Smooth muscle cell (in vitro differentiated cells): ENCODE data around the gene NDC1. TPM values are rescaled to one million over a fixed set of nuclear protein-coding genes. Genes with fewer than 3 reads are reported as not detected.

Experiments used
- DNase-seq: peaks from one replicate; lab custom pipeline; 2025; ENCODE audit not compliant: unreplicated experiment; lab: John Stamatoyannopoulos, UW
- H2AFZ ChIP-seq: fragments of 200-600 bp; sonication (generic); 2 replicates; pipeline ENCODE4 v1.6.0; 2016; ENCODE audit warnings: antibody characterized with exemption, low read depth, mild to moderate bottlenecking
- H3F3A ChIP-seq: fragments of 200-600 bp; sonication (generic); 2 replicates; pipeline ENCODE4 v1.6.0; 2017; ENCODE audit warnings: antibody characterized with exemption, low read depth
- H3K27ac ChIP-seq: fragments of 200-600 bp; sonication (generic); 2 replicates; pipeline ENCODE4 v1.5.1; 2016; ENCODE audit warnings: low read depth, mild to moderate bottlenecking
- H3K27me3 ChIP-seq: fragments of 200-600 bp; sonication (generic); 2 replicates; pipeline ENCODE4 v1.6.1; 2016; ENCODE audit warnings: low read depth, mild to moderate bottlenecking
- H3K36me3 ChIP-seq: fragments of 200-600 bp; sonication (generic); 2 replicates; pipeline ENCODE4 v1.5.1; 2016; ENCODE audit warnings: low read depth
- H3K4me1 ChIP-seq: fragments of 200-600 bp; sonication (generic); 2 replicates; pipeline ENCODE4 v1.5.1; 2016; ENCODE audit warnings: low read depth
- H3K4me2 ChIP-seq: fragments of 200-600 bp; sonication (generic); 2 replicates; pipeline ENCODE4 v1.6.0; 2016; ENCODE audit warnings: mild to moderate bottlenecking
- H3K4me3 ChIP-seq: fragments of 200-600 bp; sonication (generic); 2 replicates; pipeline ENCODE4 v1.5.1; 2016; ENCODE audit warnings: mild to moderate bottlenecking
- H3K79me2 ChIP-seq: fragments of 200-600 bp; sonication (generic); 2 replicates; pipeline ENCODE4 v1.6.0; 2016; ENCODE audit warnings: low read depth, mild to moderate bottlenecking
- H3K9ac ChIP-seq: fragments of 200-600 bp; sonication (generic); 2 replicates; pipeline ENCODE4 v1.6.0; 2016; ENCODE audit warnings: low read depth
- H3K9me3 ChIP-seq: fragments of 200-600 bp; sonication (generic); replicated peaks from 2 replicates; pipeline ENCODE4 v1.5.1; 2016; ENCODE audit warnings: low read depth
- H4K20me1 ChIP-seq: fragments of 200-600 bp; sonication (generic); 2 replicates; pipeline ENCODE4 v1.6.0; 2016; ENCODE audit warnings: low read depth
- CTCF ChIP-seq: fragments of 200-600 bp; sonication (generic); IDR thresholded peaks from 2 replicates; pipeline ENCODE4 v1.5.1; 2017; ENCODE audit warnings: borderline replicate concordance, mild to moderate bottlenecking, antibody characterized with exemption; ENCODE audit not compliant: insufficient read depth, poor library complexity, severe bottlenecking
- WGBS: methylation state at CpG from one replicate; pipeline ENCODE4 v1.1.7; 2016; ENCODE audit warnings: low lambda C conversion rate; 5-methylcytosine and 5-hydroxymethylcytosine counted together
- polyA plus RNA-seq: library from polyadenylated mRNA; unstranded; fragments of >200 nt; fragmentation: Nextera tagmentation; extraction: Ambion mirVana; gene quantifications from 2 replicates; pipeline ENCODE4 v1.2.1, GENCODE V29; 2016
- total RNA-seq: library from RNA; depleted of rRNA; stranded (reverse); fragments of >200 nt; gene quantifications from 2 replicates; pipeline ENCODE4 v1.2.3, GENCODE V29; 2014

NDC1 gene
- total and polyA plus RNA-seq, 2 experiments from 2014 or later = 5.5 to 20.2 TPM

- no peak for DNase-seq
- H3K79me2 ChIP-seq = peaks cover 18% of the 10 kb centered on the region
These were observed 511 bp downstream of the NDC1 start for GRCh38 chr1:53837646-53837923.

DNA sequence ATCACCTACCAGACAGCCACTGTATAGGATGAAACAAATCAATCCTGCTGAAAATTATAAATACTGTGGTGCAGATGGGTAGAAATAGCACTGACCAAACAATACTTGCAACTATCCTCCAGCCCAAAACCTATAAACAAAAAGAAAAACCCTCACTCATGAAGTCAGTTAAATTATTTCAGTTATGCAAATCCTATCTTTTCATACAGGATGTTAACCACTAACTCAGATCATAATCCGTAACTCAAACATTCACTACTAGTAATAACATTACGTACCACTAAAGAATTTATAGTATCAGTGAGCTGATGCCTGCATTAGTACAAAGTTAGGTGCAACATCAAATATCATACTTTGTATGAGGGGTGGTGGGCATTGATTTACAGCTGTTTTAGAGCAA lies 2.6 kb downstream of the NDC1 start:
- 75% methylated on average over 2 of the region's 2 CpGs for WGBS
- Histone ChIP-seq H3F3A (no peaks in the 10 kb centered on the region), H3K9me3 (no peaks in the 10 kb centered on the region), H4K20me1 (no peaks in the 10 kb centered on the region), H3K27me3 (no peaks in the 10 kb centered on the region), H3K79me2 (peaks cover 18% of the 10 kb centered on the region), H3K4me3 (no peak overlapping the region), H2AFZ (no peak overlapping the region), H3K9ac (no peak overlapping the region), H3K36me3 (no peaks in the 10 kb centered on the region), H3K4me1 (peaks cover 8% of the 10 kb centered on the region), H3K27ac (no peak overlapping the region), H3K4me2 (no peak overlapping the region)
- no peak for TF ChIP-seq CTCF
- DNase-seq = no peak

More at GRCh38 chr1:53837646-53837923, 511 bp downstream of the NDC1 start:
- Histone ChIP-seq H2AFZ (peak overlapping the region; percentile 93), H3K4me2 (peak overlapping the region; percentile 92), H3K36me3 (no peaks in the 10 kb centered on the region), H3K27ac (peak overlapping the region; percentile 76), H3K27me3 (no peaks in the 10 kb centered on the region), H3K9me3 (no peaks in the 10 kb centered on the region), H3K4me3 (peak overlapping the region; percentile 72), H3F3A (no peaks in the 10 kb centered on the region), H4K20me1 (no peaks in the 10 kb centered on the region), H3K4me1 (peaks cover 8% of the 10 kb centered on the region), H3K9ac (peak overlapping the region; percentile 70)
- 4% methylated on average over 5 of the region's 5 CpGs for WGBS
- no peak for TF ChIP-seq CTCF

- 97% methylated on average over 11 of the region's 11 CpGs for WGBS
- Histone ChIP-seq H3K9ac (no peak overlapping the region), H3K36me3 (no peaks in the 10 kb centered on the region), H3K79me2 (peaks cover 18% of the 10 kb centered on the region), H3K27me3 (no peaks in the 10 kb centered on the region), H3K27ac (no peak overlapping the region), H2AFZ (no peak overlapping the region), H3K4me1 (peaks cover 8% of the 10 kb centered on the region), H3F3A (no peaks in the 10 kb centered on the region), H3K4me3 (no peak overlapping the region), H4K20me1 (no peaks in the 10 kb centered on the region), H3K9me3 (no peaks in the 10 kb centered on the region), H3K4me2 (no peak overlapping the region)
- DNase-seq = no peak
- TF ChIP-seq CTCF = no peak
These were observed 3.3 kb downstream of the NDC1 start for GRCh38 chr1:53834776-53835175.

DNA sequence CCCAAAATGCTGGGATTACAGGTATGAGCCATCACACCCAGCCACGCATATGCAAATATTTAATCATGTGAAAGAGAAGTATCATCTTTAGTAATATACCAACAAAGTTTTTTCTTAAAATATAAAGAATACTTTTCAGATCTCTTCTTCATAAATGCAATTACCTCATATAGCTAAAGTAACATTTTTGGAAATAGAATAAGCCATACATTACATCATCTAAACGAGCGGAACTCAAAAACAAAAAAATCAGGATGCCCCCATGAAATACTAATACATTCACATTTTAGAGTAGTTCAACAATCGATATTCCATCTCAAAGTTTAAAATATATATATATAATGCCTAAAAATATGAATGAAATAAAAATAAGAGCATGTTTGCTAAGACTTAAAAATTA lies 4.7 kb downstream of the NDC1 start:
- Histone ChIP-seq H3K4me2 (no peak overlapping the region), H4K20me1 (no peaks in the 10 kb centered on the region), H3K9ac (no peak overlapping the region), H3K79me2 (peaks cover 18% of the 10 kb centered on the region), H2AFZ (no peak overlapping the region), H3K27ac (no peak overlapping the region), H3K27me3 (no peaks in the 10 kb centered on the region), H3K4me1 (peaks cover 8% of the 10 kb centered on the region), H3K4me3 (no peak overlapping the region), H3F3A (no peaks in the 10 kb centered on the region), H3K9me3 (no peaks in the 10 kb centered on the region), H3K36me3 (no peaks in the 10 kb centered on the region)
- TF ChIP-seq CTCF = no peak
- DNase-seq = no peak
- WGBS = 96% methylated on average over 4 of the region's 4 CpGs
